ENCODE data around the gene DAAM1.

DNA sequence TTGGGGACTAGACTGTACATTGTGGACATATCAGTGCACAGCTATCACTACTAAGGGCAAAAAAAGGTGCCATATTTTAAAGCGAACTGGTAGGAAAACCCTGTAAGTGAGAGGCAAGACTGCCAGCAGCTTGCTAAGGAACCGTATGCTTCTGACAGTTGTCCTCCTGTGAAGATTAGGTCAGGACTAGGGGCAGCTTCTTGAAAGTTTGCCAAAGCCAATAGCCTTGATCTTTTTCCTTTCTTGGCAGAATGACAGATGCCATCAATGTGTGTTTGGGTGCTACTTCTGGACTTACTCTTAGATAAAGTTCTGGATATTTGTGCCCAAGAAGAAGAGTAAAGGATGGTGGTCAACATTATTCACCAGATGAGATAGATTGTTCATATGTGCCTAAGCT is 7.4 kb downstream of the DAAM1 start:
- no peak for TF ChIP-seq POLR2A (IDR thresholded peaks at IDR 0.05)
- no peak for TF ChIP-seq POLR2AphosphoS5 (IDR thresholded peaks at IDR 0.05)
- TF ChIP-seq, protein P1, sequence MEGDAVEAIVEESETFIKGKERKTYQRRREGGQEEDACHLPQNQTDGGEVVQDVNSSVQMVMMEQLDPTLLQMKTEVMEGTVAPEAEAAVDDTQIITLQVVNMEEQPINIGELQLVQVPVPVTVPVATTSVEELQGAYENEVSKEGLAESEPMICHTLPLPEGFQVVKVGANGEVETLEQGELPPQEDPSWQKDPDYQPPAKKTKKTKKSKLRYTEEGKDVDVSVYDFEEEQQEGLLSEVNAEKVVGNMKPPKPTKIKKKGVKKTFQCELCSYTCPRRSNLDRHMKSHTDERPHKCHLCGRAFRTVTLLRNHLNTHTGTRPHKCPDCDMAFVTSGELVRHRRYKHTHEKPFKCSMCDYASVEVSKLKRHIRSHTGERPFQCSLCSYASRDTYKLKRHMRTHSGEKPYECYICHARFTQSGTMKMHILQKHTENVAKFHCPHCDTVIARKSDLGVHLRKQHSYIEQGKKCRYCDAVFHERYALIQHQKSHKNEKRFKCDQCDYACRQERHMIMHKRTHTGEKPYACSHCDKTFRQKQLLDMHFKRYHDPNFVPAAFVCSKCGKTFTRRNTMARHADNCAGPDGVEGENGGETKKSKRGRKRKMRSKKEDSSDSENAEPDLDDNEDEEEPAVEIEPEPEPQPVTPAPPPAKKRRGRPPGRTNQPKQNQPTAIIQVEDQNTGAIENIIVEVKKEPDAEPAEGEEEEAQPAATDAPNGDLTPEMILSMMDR (IDR thresholded peaks at IDR 0.05 in 8 of 11, conservative IDR thresholded peaks at IDR 0.05 in 3 of 11), result no peak

Data from spleen (tissue), 7 donors.